Measurements from ENCODE around the gene DIAPH2.

- TF ChIP-seq CTCF (IDR thresholded peaks at IDR 0.05) (no peak), POLR2A (IDR thresholded peaks at IDR 0.05) (no peak)
Observed at GRCh38 chrX:96791559-96791958, 106.9 kb downstream of the DIAPH2 start.

Data from esophagus squamous epithelium (tissue), 4 donors.